Small intestine (tissue), 7 donors: Measurements from ENCODE around the gene FNBP1. TPM values are rescaled to one million over a fixed set of nuclear protein-coding genes. Genes with fewer than 3 reads are reported as not detected.

Source experiments
- DNase-seq, 2 donors: peaks; one replicate each; pipeline versions ENCODE4 v3.0.0 to v3.0.0-alpha.2; 2013
- FAIRE-seq: peaks from 2 replicates; lab custom pipeline; 2012; peaks lifted over from hg19 to GRCh38; lab: Jason Lieb, UNC
- H3K27ac ChIP-seq, 3 donors: one replicate each; pipeline ENCODE4 v1.5.1; 2013; ENCODE audit warnings: low read length in 2 of 3, mild to moderate bottlenecking in 2 of 3, control low read depth in 1 of 3, inconsistent platforms in 1 of 3, low read depth in 1 of 3, moderate library complexity in 1 of 3
- H3K27me3 ChIP-seq, 3 donors: one replicate each; pipeline ENCODE4 v1.6.1; 2013; ENCODE audit warnings: low read length in 3 of 3, inconsistent platforms in 1 of 3; ENCODE audit not compliant: control insufficient read depth in 3 of 3, insufficient read depth in 3 of 3
- H3K36me3 ChIP-seq, 3 donors: one replicate each; pipeline ENCODE4 v1.6.1; 2013; ENCODE audit warnings: low read length in 3 of 3, inconsistent platforms in 1 of 3, low read depth in 1 of 3, mild to moderate bottlenecking in 1 of 3, moderate library complexity in 1 of 3; ENCODE audit not compliant: control insufficient read depth in 3 of 3, insufficient read depth in 2 of 3
- H3K4me1 ChIP-seq, 3 donors: one replicate each; pipeline ENCODE4 v1.6.1; 2013; ENCODE audit warnings: low read length in 2 of 3, inconsistent platforms in 1 of 3, low read depth in 1 of 3, mild to moderate bottlenecking in 1 of 3, moderate library complexity in 1 of 3; ENCODE audit not compliant: control insufficient read depth in 3 of 3, insufficient read depth in 2 of 3
- H3K4me3 ChIP-seq, 3 donors: one replicate each; pipeline ENCODE4 v1.5.1; 2013; ENCODE audit warnings: low read length in 3 of 3, control low read depth in 1 of 3, inconsistent platforms in 1 of 3, low read depth in 1 of 3, mild to moderate bottlenecking in 1 of 3, moderate library complexity in 1 of 3
- H3K9me3 ChIP-seq, 2 donors: one replicate each; pipeline ENCODE4 v1.6.1; 2013; ENCODE audit warnings: low read depth in 1 of 2, low read length in 1 of 2; ENCODE audit not compliant: control insufficient read depth in 2 of 2, insufficient read depth in 1 of 2
- WGBS, 3 donors: extraction: QIAGEN DNeasy Blood & Tissue Kit; methylation state at CpG; one replicate each; pipeline ENCODE4 v1.1.7; 2013; 5-methylcytosine and 5-hydroxymethylcytosine counted together
- polyA plus RNA-seq, 4 donors: library from polyadenylated mRNA; stranded (reverse) in 3 of 4; unstranded in 1 of 4; fragments of 200-250 nt in 3 of 4; fragments of 120-200 nt in 1 of 4; gene quantifications; one replicate each; pipeline versions ENCODE4 v1.2.1 to v1.2.3, GENCODE V29; 2013
- donor health status: healthy with polysubstance abuse.
- donor health status: control.
- donor health status: control.
- donor health status: Bipolar disorder and iron deficiency.
- donor health status: healthy.

The FNBP1 gene
- polyA plus RNA-seq, 4 donors, result 1.3 to 16.5 (median 9.0) TPM

GRCh38 chr9:129858167-129858962 lies 184.6 kb downstream of the FNBP1 start:
- no peak for DNase-seq
- 87 to 91% (median 90%) methylated on average over 11 of the region's 11 CpGs for WGBS, 3 donors
- no peak overlapping the region for H3K27ac ChIP-seq
- no peaks in the 10 kb centered on the region for H3K9me3 ChIP-seq
- H3K4me3 ChIP-seq, result no peak overlapping the region
- H3K4me1 ChIP-seq, result no peaks in the 10 kb centered on the region
- H3K36me3 ChIP-seq, result peaks cover 9 to 70% (median 12%) of the 10 kb centered on the region in 3 donors
- FAIRE-seq, result no peak
- no peaks in the 10 kb centered on the region for H3K27me3 ChIP-seq

- Histone ChIP-seq H3K9me3 (no peaks in the 10 kb centered on the region), H3K4me1 (no peaks in the 10 kb centered on the region), H3K36me3 (peaks cover 12 to 74% (median 12%) of the 10 kb centered on the region in 3 donors), H3K4me3 (no peak overlapping the region), H3K27me3 (no peaks in the 10 kb centered on the region), H3K27ac (no peak overlapping the region)
- FAIRE-seq (no peak), DNase-seq (no peak)
- WGBS, 3 donors, result 88 to 89% (median 89%) methylated on average over 7 of the region's 7 CpGs
Observed at GRCh38 chr9:129857207-129857606, 185.8 kb downstream of the FNBP1 start.

GRCh38 chr9:129854588-129855110 lies 188.3 kb downstream of the FNBP1 start:
- Histone ChIP-seq H3K9me3 (no peaks in the 10 kb centered on the region), H3K27ac (peak overlapping the region in 1 of 3 donors; percentile 38), H3K27me3 (no peaks in the 10 kb centered on the region), H3K36me3 (peaks cover 12 to 70% (median 13%) of the 10 kb centered on the region in 3 donors), H3K4me1 (no peaks in the 10 kb centered on the region), H3K4me3 (no peak overlapping the region)
- FAIRE-seq, result no peak
- DNase-seq, result peak in 1 of 2 donors; percentile 34
- WGBS, 3 donors, result 82 to 92% (median 83%) methylated on average over 4 of the region's 4 CpGs

GRCh38 chr9:129853614-129854013 lies 189.4 kb downstream of the FNBP1 start:
- Histone ChIP-seq H3K27me3 (no peaks in the 10 kb centered on the region), H3K4me1 (no peaks in the 10 kb centered on the region), H3K36me3 (peaks cover 12 to 66% (median 13%) of the 10 kb centered on the region in 3 donors), H3K4me3 (no peak overlapping the region), H3K9me3 (no peaks in the 10 kb centered on the region), H3K27ac (no peak overlapping the region)
- no peak for FAIRE-seq
- 51 to 87% (median 55%) methylated on average over 3 of the region's 3 CpGs for WGBS, 3 donors
- DNase-seq, result no peak

- Histone ChIP-seq H3K9me3 (no peaks in the 10 kb centered on the region), H3K27ac (no peak overlapping the region), H3K36me3 (peaks cover 9 to 55% (median 12%) of the 10 kb centered on the region in 3 donors), H3K27me3 (no peaks in the 10 kb centered on the region), H3K4me1 (no peaks in the 10 kb centered on the region), H3K4me3 (no peak overlapping the region)
- FAIRE-seq (no peak), DNase-seq (no peak)
- 72 to 89% (median 81%) methylated on average over 5 of the region's 5 CpGs for WGBS, 3 donors
Observed at GRCh38 chr9:129852579-129852978, 190.4 kb downstream of the FNBP1 start.

GRCh38 chr9:129851821-129852220 lies 191.2 kb downstream of the FNBP1 start:
- no peaks in the 10 kb centered on the region for H3K27me3 ChIP-seq
- H3K9me3 ChIP-seq, result no peaks in the 10 kb centered on the region
- H3K36me3 ChIP-seq, result peaks cover 5 to 48% (median 12%) of the 10 kb centered on the region in 3 donors
- H3K4me3 ChIP-seq, result no peak overlapping the region
- DNase-seq (no peak), FAIRE-seq (no peak)
- no peak overlapping the region for H3K27ac ChIP-seq
- WGBS, 3 donors, result 75 to 94% (median 85%) methylated on average over 5 of the region's 5 CpGs
- no peaks in the 10 kb centered on the region for H3K4me1 ChIP-seq

- Histone ChIP-seq H3K9me3 (no peaks in the 10 kb centered on the region), H3K27me3 (no peaks in the 10 kb centered on the region), H3K27ac (no peak overlapping the region), H3K4me1 (no peaks in the 10 kb centered on the region), H3K4me3 (no peak overlapping the region), H3K36me3 (peaks cover 5 to 40% (median 9%) of the 10 kb centered on the region in 3 donors)
- FAIRE-seq (no peak), DNase-seq (no peak)
- 87 to 91% (median 88%) methylated on average over 6 of the region's 6 CpGs for WGBS, 3 donors
Observed at GRCh38 chr9:129850821-129851550, 192.0 kb downstream of the FNBP1 start.

GRCh38 chr9:129849901-129850300 lies 193.1 kb downstream of the FNBP1 start:
- H3K4me3 ChIP-seq, result no peak overlapping the region
- H3K27ac ChIP-seq, result no peak overlapping the region
- DNase-seq, result no peak
- WGBS, 3 donors, result 82 to 89% (median 87%) methylated on average over 6 of the region's 6 CpGs
- H3K9me3 ChIP-seq, result no peaks in the 10 kb centered on the region
- FAIRE-seq, result no peak
- no peaks in the 10 kb centered on the region for H3K4me1 ChIP-seq
- no peaks in the 10 kb centered on the region for H3K27me3 ChIP-seq
- peaks cover 5 to 35% (median 9%) of the 10 kb centered on the region in 3 donors for H3K36me3 ChIP-seq
